ENCODE data around the gene EIF5A.

GRCh38 chr17:7328009-7328408 is 20.6 kb downstream of the EIF5A start:
- no peak for TF ChIP-seq CTCF (conservative IDR thresholded peaks at IDR 0.05 in 1 of 2, IDR thresholded peaks at IDR 0.05 in 1 of 2; ENCODE audit: extremely low read depth in 1 of 2, insufficient read depth in 1 of 2, low read depth in 1 of 2, low read length in 2 of 2)
- TF ChIP-seq EZH2 (IDR thresholded peaks at IDR 0.05; ENCODE audit: borderline replicate concordance, low read length), result no peak
